HCT116 (cell line): ENCODE data around the gene ZNF318. TPM values are rescaled to one million over a fixed set of nuclear protein-coding genes. Genes with fewer than 3 reads are reported as not detected.

Experiments
- ATAC-seq: fragments of 200-7000 bp; cut with Tn5 transposase; 2 replicates; pipeline ENCODE4 v1.9.1; 2020; ENCODE audit warnings: mild to moderate bottlenecking, moderate library complexity
- BruUV-seq: library from RNA; stranded (reverse); fragments of 400-500 nt; replicated peaks from 2 replicates; lab custom pipeline; 2021; lab: Mats Ljungman, UMichigan
- CTCF ChIA-PET: fragments of 300-600 bp; sonication (Branson Sonifier 250); formaldehyde crosslinking; loops from one replicate; lab custom pipeline; 2021; ENCODE audit warnings: antibody characterized with exemption; lab: Charles Lee
- POLR2A ChIA-PET: fragments of 300-600, 350-600 bp; sonication (Branson Sonifier 250); formaldehyde crosslinking; loops from one replicate; lab custom pipeline; 2021; ENCODE audit warnings: antibody characterized with exemption; lab: Charles Lee
- RAD21 ChIA-PET, 2 experiments: fragments of 300-600 bp; sonication (Branson Sonifier 250); formaldehyde crosslinking; loops; one replicate each; lab custom pipeline; 2023; ENCODE audit warnings: low total read pairs in 2 of 2; ENCODE audit not compliant: uncharacterized antibody in 2 of 2, unreplicated experiment in 2 of 2, low non-redundant PET in 1 of 2; lab: Charles Lee
- DNase-seq: peaks from one replicate; pipeline ENCODE4 v3.0.0-alpha.2; 2010; ENCODE audit warnings: low read depth, low spot score
- H2AFZ ChIP-seq: fragments of 200-600 bp; shearing (Covaris generic), sonication (generic); 2 replicates; pipeline ENCODE4 v1.6.1; 2017; ENCODE audit warnings: low read depth, mixed run types, mixed read lengths, antibody characterized with exemption, low read length; ENCODE audit not compliant: poor library complexity, severe bottlenecking
- H3K27ac ChIP-seq: 2 replicates; pipeline ENCODE4 v1.5.1; 2012; ENCODE audit warnings: low read depth, low read length
- H3K27me3 ChIP-seq: fragments of 200-600 bp; sonication (generic); 2 replicates; pipeline ENCODE4 v1.6.1; 2016; ENCODE audit warnings: mixed run types, low read length, mixed read lengths; ENCODE audit not compliant: insufficient read depth
- H3K36me3 ChIP-seq, 2 experiments: fragments of 200-500 bp in 1 of 2; fragments of 200-600 bp in 1 of 2; sonication (Bioruptor generic) in 1 of 2; sonication (generic) in 1 of 2; 2 replicates each; pipeline versions ENCODE4 v1.5.1 to v1.6.1; 2014 to 2016; ENCODE audit warnings: low read length in 2 of 2, inconsistent platforms in 1 of 2, mixed read lengths in 1 of 2, mixed run types in 1 of 2; ENCODE audit not compliant: insufficient read depth in 2 of 2, control insufficient read depth in 1 of 2
- H3K4me1 ChIP-seq, 2 experiments: fragments of 200-600 bp in 1 of 2; sonication (generic) in 1 of 2; 2 replicates each; pipeline versions ENCODE4 v1.5.1 to v1.6.1; 2012 to 2017; ENCODE audit warnings: low read length in 2 of 2, inconsistent platforms in 1 of 2, mild to moderate bottlenecking in 1 of 2, mixed read lengths in 1 of 2, mixed run types in 1 of 2, moderate library complexity in 1 of 2; ENCODE audit not compliant: insufficient read depth in 2 of 2, control insufficient read depth in 1 of 2
- H3K4me2 ChIP-seq: fragments of 200-600 bp; sonication (generic); 2 replicates; pipeline ENCODE4 v1.6.1; 2017; ENCODE audit warnings: mixed run types, low read length, mixed read lengths
- H3K4me3 ChIP-seq, 2 experiments: fragments of 200-600 bp in 1 of 2; sonication (generic) in 1 of 2; replicated peaks in 1 of 2; 2 replicates each; pipeline ENCODE4 v1.5.1; 2011 to 2016; ENCODE audit warnings: low read length in 2 of 2, control low read depth in 1 of 2, low read depth in 1 of 2, mild to moderate bottlenecking in 1 of 2, mixed read lengths in 1 of 2, mixed run types in 1 of 2
- H3K79me2 ChIP-seq: fragments of 200-600 bp; sonication (generic); 2 replicates; pipeline ENCODE4 v1.6.1; 2017; ENCODE audit warnings: mild to moderate bottlenecking, mixed run types, low read length, moderate library complexity, mixed read lengths; ENCODE audit not compliant: insufficient read depth
- H3K9ac ChIP-seq: fragments of 200-600 bp; sonication (generic); 2 replicates; pipeline ENCODE4 v1.6.1; 2016; ENCODE audit warnings: low read length, mixed read lengths
- H3K9me2 ChIP-seq: fragments of 200-600 bp; sonication (generic), shearing (Covaris generic); 2 replicates; pipeline ENCODE4 v1.6.1; 2017; ENCODE audit warnings: mixed run types, mild to moderate bottlenecking, moderate library complexity; ENCODE audit not compliant: insufficient read depth
- H3K9me3 ChIP-seq, 2 experiments: fragments of 200-500 bp in 1 of 2; fragments of 200-600 bp in 1 of 2; sonication (Bioruptor generic) in 1 of 2; sonication (generic) in 1 of 2; 2 replicates each; pipeline ENCODE4 v1.6.1; 2014 to 2017; ENCODE audit warnings: low read length in 2 of 2, mixed read lengths in 2 of 2, inconsistent platforms in 1 of 2, low read depth in 1 of 2, mild to moderate bottlenecking in 1 of 2, mixed run types in 1 of 2, moderate library complexity in 1 of 2; ENCODE audit not compliant: control insufficient read depth in 1 of 2, insufficient read depth in 1 of 2
- H4K20me1 ChIP-seq: fragments of 200-600 bp; sonication (generic), shearing (Covaris generic); 2 replicates; pipeline ENCODE4 v1.6.1; 2017; ENCODE audit warnings: mixed run types, mild to moderate bottlenecking, moderate library complexity; ENCODE audit not compliant: insufficient read depth
- ATF3 ChIP-seq: IDR thresholded peaks from 2 replicates; pipeline ENCODE4 v1.6.1; 2012
- CBX3 ChIP-seq: IDR thresholded peaks from 2 replicates; pipeline ENCODE4 v1.6.1; 2012; ENCODE audit warnings: low read depth
- CEBPB ChIP-seq: IDR thresholded peaks from 2 replicates; pipeline ENCODE4 v1.6.1; 2012; ENCODE audit warnings: low read depth
- EGR1 ChIP-seq: IDR thresholded peaks from 2 replicates; pipeline ENCODE4 v1.6.1; 2012; ENCODE audit warnings: low read depth
- EZH2phosphoT487 ChIP-seq: fragments of 200-600 bp; IDR thresholded peaks from 2 replicates; pipeline ENCODE4 v1.6.1; 2018; ENCODE audit warnings: antibody characterized with exemption, borderline replicate concordance
- POLR2A ChIP-seq: IDR thresholded peaks from 2 replicates; pipeline ENCODE4 v1.7.0; 2011; ENCODE audit warnings: borderline replicate concordance; ENCODE audit not compliant: insufficient read depth, insufficient read length; ENCODE audit errors: extremely low read depth
- POLR2AphosphoS5 ChIP-seq: IDR thresholded peaks from 2 replicates; pipeline ENCODE4 v1.6.1; 2011; ENCODE audit warnings: mild to moderate bottlenecking, low read depth, low read length, moderate library complexity
- SIN3A ChIP-seq: IDR thresholded peaks from 2 replicates; pipeline ENCODE4 v1.6.1; 2012; ENCODE audit warnings: low read depth
- intact Hi-C: fragments of 100-400 bp; cut with micrococcal nuclease; formaldehyde crosslinking; loops from 2 replicates; pipeline ENCODE4 v1.10.0; 2022
- total RNA-seq: library from RNA; stranded (reverse); gene quantifications from one replicate; pipeline ENCODE4 v1.2.1, GENCODE V29; 2021; ENCODE audit not compliant: unreplicated experiment
- TF ChIP-seq, protein P1 (sequence below): IDR thresholded peaks from 2 replicates; pipeline ENCODE4 v1.6.1; 2012; ENCODE audit warnings: low read depth

Gene ZNF318
- total RNA-seq, 1 experiment from 2014 or later, result 15.2 TPM

GRCh38 chr6:43293698-43294097 lies 75.7 kb downstream of the ZNF318 start:
- no TSS peak for BruUV-seq
- Histone ChIP-seq H3K4me3 (no peak overlapping the region), H4K20me1 (no peaks in the 10 kb centered on the region), H3K79me2 (no peaks in the 10 kb centered on the region), H3K36me3 (no peaks in the 10 kb centered on the region), H3K9me2 (no peaks in the 10 kb centered on the region), H3K27ac (no peak overlapping the region), H3K27me3 (no peaks in the 10 kb centered on the region), H2AFZ (no peak overlapping the region), H3K4me2 (no peak overlapping the region), H3K9ac (no peak overlapping the region)
- no peak for DNase-seq
- intact Hi-C loops, result no loop called here
- no peak for ATAC-seq
- POLR2A ChIA-PET, result no interaction called here
- CTCF ChIA-PET, result no interaction called here
- RAD21 ChIA-PET, result no interaction called here
- TF ChIP-seq POLR2AphosphoS5 (no peak), EZH2phosphoT487 (no peak)
- TF ChIP-seq, protein P1, sequence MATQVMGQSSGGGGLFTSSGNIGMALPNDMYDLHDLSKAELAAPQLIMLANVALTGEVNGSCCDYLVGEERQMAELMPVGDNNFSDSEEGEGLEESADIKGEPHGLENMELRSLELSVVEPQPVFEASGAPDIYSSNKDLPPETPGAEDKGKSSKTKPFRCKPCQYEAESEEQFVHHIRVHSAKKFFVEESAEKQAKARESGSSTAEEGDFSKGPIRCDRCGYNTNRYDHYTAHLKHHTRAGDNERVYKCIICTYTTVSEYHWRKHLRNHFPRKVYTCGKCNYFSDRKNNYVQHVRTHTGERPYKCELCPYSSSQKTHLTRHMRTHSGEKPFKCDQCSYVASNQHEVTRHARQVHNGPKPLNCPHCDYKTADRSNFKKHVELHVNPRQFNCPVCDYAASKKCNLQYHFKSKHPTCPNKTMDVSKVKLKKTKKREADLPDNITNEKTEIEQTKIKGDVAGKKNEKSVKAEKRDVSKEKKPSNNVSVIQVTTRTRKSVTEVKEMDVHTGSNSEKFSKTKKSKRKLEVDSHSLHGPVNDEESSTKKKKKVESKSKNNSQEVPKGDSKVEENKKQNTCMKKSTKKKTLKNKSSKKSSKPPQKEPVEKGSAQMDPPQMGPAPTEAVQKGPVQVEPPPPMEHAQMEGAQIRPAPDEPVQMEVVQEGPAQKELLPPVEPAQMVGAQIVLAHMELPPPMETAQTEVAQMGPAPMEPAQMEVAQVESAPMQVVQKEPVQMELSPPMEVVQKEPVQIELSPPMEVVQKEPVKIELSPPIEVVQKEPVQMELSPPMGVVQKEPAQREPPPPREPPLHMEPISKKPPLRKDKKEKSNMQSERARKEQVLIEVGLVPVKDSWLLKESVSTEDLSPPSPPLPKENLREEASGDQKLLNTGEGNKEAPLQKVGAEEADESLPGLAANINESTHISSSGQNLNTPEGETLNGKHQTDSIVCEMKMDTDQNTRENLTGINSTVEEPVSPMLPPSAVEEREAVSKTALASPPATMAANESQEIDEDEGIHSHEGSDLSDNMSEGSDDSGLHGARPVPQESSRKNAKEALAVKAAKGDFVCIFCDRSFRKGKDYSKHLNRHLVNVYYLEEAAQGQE, result no peak
- TF ChIP-seq, all 23 proteins: peak for 0
- no peaks in the 10 kb centered on the region for H3K9me3 ChIP-seq
- H3K4me1 ChIP-seq, result no peaks in the 10 kb centered on the region

- H3K36me3 ChIP-seq, result no peaks in the 10 kb centered on the region
- CTCF ChIA-PET, result no interaction called here
- no peak for TF ChIP-seq SIN3A
- no peak for TF ChIP-seq ATF3
- no peak for TF ChIP-seq CBX3
- no peak for TF ChIP-seq CEBPB
- no peak for TF ChIP-seq POLR2A
- no peak for TF ChIP-seq EGR1
These were observed 76.6 kb downstream of the ZNF318 start for GRCh38 chr6:43292763-43293318.

More at GRCh38 chr6:43292763-43293318, 76.6 kb downstream of the ZNF318 start:
- intact Hi-C loops, result no loop called here
- ChIA-PET RAD21 (no interaction called here), POLR2A (no interaction called here)
- ATAC-seq, result no peak
- H3K4me3 ChIP-seq, result no peak overlapping the region
- DNase-seq, result no peak
- no peaks in the 10 kb centered on the region for H3K9me2 ChIP-seq
- H3K27me3 ChIP-seq, result no peaks in the 10 kb centered on the region
- no TSS peak for BruUV-seq
- no peaks in the 10 kb centered on the region for H4K20me1 ChIP-seq
- no peak overlapping the region for H3K27ac ChIP-seq
- H3K9me3 ChIP-seq, result no peaks in the 10 kb centered on the region
- H3K4me1 ChIP-seq, result no peaks in the 10 kb centered on the region
- H3K79me2 ChIP-seq, result no peaks in the 10 kb centered on the region
- H3K4me2 ChIP-seq, result no peak overlapping the region
- no peak overlapping the region for H3K9ac ChIP-seq
- no peak overlapping the region for H2AFZ ChIP-seq
